Fibroblast of pulmonary artery (primary cell): ENCODE data around the gene GPRIN3.

Experiments used
- DNase-seq: peaks from one replicate; pipeline ENCODE4 v3.0.0-alpha.2; 2010; ENCODE audit warnings: low read depth
- H3K4me3 ChIP-seq: replicated peaks from 2 replicates; pipeline ENCODE4 v1.5.1; 2011; ENCODE audit warnings: low read depth, mild to moderate bottlenecking, control low read depth, low read length, moderate library complexity
- TF ChIP-seq, protein P1 (sequence below): IDR thresholded peaks from 2 replicates; pipeline ENCODE4 v1.5.1; 2011; ENCODE audit warnings: mild to moderate bottlenecking, control low read depth, low read length, inconsistent platforms; ENCODE audit errors: missing control alignments

GPRIN3 gene

DNA sequence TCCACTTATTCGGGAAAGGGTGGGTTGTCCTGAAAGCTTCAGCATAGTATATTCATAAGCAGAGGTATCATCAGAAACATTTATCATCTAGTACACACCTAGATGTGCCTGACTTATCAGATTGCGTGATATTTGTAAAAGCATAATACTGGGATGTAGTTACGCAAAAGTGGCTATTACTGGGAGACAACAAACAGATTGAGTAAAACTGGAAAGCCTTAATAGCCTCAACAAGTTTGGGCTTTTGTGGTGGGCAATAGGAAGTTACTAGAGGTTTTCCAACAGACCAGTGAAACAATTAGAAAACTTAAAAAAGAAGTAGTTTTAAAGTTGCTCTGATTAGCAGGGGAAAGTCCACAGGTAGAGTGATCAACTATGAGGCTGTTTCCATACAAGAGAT is 39.8 kb downstream of the GPRIN3 start:
- DNase-seq: no peak
- TF ChIP-seq, protein P1, sequence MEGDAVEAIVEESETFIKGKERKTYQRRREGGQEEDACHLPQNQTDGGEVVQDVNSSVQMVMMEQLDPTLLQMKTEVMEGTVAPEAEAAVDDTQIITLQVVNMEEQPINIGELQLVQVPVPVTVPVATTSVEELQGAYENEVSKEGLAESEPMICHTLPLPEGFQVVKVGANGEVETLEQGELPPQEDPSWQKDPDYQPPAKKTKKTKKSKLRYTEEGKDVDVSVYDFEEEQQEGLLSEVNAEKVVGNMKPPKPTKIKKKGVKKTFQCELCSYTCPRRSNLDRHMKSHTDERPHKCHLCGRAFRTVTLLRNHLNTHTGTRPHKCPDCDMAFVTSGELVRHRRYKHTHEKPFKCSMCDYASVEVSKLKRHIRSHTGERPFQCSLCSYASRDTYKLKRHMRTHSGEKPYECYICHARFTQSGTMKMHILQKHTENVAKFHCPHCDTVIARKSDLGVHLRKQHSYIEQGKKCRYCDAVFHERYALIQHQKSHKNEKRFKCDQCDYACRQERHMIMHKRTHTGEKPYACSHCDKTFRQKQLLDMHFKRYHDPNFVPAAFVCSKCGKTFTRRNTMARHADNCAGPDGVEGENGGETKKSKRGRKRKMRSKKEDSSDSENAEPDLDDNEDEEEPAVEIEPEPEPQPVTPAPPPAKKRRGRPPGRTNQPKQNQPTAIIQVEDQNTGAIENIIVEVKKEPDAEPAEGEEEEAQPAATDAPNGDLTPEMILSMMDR: no peak
- H3K4me3 ChIP-seq: no peak overlapping the region

DNA sequence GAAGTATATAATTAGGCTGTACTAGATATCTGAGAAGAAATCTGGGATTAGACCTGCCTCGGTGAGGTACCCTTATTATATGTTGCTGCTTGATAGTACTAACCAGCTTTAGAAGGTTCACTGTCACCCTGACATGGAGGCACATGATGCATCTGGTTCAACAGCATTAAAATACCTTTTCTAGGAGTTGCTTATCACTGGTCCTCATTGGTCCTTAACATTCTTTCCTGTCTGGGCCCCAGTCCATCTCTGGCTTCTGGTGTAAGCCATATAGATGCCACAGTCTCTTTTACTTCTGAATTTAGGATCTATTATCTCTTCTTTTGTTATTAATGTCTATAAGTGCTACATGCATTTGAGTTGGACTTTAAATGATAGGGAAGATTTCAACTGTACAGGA is 40.2 kb downstream of the GPRIN3 start:
- DNase-seq: no peak
- TF ChIP-seq, protein P1: no peak
- no peak overlapping the region for H3K4me3 ChIP-seq

DNA sequence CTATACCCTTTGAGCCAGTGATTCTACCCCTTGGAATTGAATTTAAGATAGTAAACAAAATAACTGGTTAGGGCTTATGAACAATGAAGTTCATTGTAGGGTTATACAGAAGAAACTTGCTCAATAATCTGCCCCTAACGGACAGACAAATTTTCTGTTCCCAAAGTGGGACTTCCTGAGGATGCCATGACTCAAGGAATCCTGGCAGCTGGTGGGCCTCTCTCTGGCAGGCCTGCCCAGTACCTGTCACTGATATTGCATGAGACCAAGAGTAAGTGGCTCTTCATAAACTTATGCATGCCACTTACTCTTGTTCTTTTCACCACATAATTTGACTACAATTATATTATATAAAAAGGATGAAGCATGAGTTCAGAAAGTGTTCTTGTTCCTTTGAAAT is 41.5 kb downstream of the GPRIN3 start:
- TF ChIP-seq, protein P1: no peak
- no peak overlapping the region for H3K4me3 ChIP-seq
- peak; percentile 27 for DNase-seq

DNA sequence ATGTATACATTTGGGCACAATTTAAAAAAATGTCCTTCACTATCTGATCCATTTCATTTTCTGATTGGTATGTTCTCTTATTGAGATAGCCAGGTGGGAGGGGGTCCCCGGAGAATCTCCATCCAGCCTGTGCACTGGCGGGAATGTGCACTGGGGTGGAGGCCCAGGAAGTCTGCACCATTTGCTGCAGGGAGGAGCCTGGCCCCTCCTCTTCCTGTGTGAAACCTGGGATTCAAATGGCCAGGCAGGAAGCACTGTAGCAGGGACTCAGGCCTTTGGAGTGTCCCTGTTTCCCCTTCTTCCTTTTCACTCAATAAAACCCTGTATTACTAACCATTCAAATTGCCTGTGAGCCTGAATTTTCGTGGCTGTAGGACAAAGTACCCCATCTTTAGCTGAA is 44.3 kb downstream of the GPRIN3 start:
- DNase-seq: no peak
- TF ChIP-seq, protein P1: no peak

DNA sequence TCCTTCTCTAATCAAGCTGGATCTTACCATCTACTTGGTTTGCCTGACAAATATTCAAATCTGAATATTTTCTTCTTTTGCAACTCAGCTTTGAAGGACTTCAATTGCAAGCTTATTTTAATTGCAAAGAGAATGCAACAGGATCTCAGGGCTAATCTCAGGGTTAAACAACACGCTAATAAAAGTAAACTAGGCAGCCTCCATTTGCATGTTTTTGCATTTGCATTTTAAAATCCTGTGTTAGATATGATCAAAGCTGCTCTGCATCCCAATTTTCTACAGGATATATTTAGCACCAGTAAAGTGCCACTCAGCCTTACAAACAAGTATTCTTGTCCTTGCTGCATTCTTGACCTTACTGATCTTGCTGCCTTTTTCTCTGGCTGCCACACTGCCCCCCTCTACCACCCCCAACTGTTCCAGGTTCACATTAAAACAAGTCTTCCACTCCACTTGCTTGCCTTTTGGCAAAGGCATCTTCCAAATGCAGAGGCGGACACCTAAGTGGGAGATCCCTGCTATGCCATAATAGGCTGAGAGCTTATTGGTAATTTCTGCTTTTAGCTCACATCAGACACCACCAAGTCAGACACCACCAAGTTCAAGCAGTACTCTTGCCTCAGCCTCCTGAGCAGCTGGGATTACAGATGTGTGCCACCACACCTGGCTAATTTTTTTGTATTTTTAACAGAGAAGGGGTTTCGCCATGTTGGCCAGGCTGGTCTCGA is 48.1 kb downstream of the GPRIN3 start:
- no peak for DNase-seq
- no peak overlapping the region for H3K4me3 ChIP-seq
- TF ChIP-seq, protein P1: no peak

More for the DNA sequence above, 44.3 kb downstream of the GPRIN3 start:
- H3K4me3 ChIP-seq: no peak overlapping the region

DNA sequence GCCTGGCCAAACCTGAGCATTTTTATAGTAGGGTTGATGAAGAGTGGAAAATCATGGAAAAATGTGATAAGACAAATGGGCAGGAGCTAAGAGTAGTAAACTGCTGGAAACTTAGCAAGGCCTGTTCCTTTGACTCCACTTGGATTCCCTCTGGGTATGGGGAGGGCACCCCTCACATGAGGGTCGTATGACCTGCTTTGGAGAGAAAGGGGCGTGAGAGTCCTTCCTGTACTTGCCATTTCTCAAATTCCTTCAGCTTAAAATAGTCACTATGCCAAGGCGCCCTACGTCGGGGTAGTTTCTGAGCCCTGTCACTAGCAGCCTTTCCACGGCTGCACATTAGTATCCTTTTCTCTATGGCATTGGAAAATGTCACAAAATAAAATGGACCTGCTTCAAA is 49.1 kb downstream of the GPRIN3 start:
- no peak for DNase-seq
- TF ChIP-seq, protein P1: no peak
- H3K4me3 ChIP-seq: no peak overlapping the region

DNA sequence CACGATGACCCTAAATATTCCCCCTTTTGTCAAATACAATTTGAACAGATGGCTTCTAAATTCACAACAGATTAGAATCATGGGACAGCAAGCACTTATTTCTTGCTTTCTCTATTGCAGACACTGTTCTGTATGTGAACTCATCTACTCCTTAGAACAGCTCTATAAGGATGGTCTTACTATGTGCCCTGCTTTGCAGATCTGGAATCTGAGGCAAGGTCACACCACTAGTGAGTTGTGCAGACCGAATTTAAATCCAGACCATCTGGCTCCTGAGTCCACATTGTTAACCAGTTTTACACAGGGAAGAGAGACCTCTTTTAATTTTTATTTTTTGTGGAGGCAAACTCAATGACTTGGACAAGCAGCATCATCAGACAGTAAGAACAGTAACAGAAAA is 50.2 kb downstream of the GPRIN3 start:
- no peak for DNase-seq
- H3K4me3 ChIP-seq: no peak overlapping the region
- TF ChIP-seq, protein P1: no peak
